HepG2 (cell line): ENCODE measurements around the gene NET1. TPM values are rescaled to one million over a fixed set of nuclear protein-coding genes. Genes with fewer than 3 reads are reported as not detected.

Experiments
- ESRRA ChIP-seq: sonication (generic); formaldehyde crosslinking; IDR thresholded peaks from 2 replicates; pipeline ENCODE4 v1.5.1; 2020; ENCODE audit warnings: mild to moderate bottlenecking, low read depth, missing genetic modification reagents
- GABPB1 ChIP-seq: IDR thresholded peaks from 2 replicates; pipeline ENCODE4 v1.6.1; 2016; ENCODE audit warnings: mild to moderate bottlenecking, missing genetic modification reagents, moderate library complexity, missing compliant biosample characterization
- HNF4A ChIP-seq: sonication (generic); formaldehyde crosslinking; IDR thresholded peaks from 2 replicates; pipeline ENCODE4 v1.4.0; 2020; ENCODE audit warnings: missing genetic modification reagents
- KAT7 ChIP-seq: IDR thresholded peaks from 2 replicates; pipeline ENCODE4 v1.6.1; 2018; ENCODE audit warnings: borderline replicate concordance, missing compliant biosample characterization
- KLF9 ChIP-seq: IDR thresholded peaks from 2 replicates; pipeline ENCODE4 v1.6.1; 2016; ENCODE audit warnings: low read depth
- MNT ChIP-seq: fragments of 450-650 bp; IDR thresholded peaks from 2 replicates; pipeline ENCODE4 v1.6.1; 2016
- NCOA5 ChIP-seq: sonication (generic); formaldehyde crosslinking; IDR thresholded peaks from 2 replicates; pipeline ENCODE4 v1.4.0; 2020; ENCODE audit warnings: missing genetic modification reagents
- NFYB ChIP-seq: sonication (generic); formaldehyde crosslinking; IDR thresholded peaks from 2 replicates; pipeline ENCODE4 v1.4.0; 2020; ENCODE audit warnings: missing genetic modification reagents
- NR2F6 ChIP-seq, 2 experiments: IDR thresholded peaks; 2 replicates each; pipeline ENCODE4 v1.6.1; 2016; ENCODE audit warnings: antibody characterized with exemption in 1 of 2, mild to moderate bottlenecking in 1 of 2
- SAFB2 ChIP-seq: sonication (generic); formaldehyde crosslinking; IDR thresholded peaks from 2 replicates; pipeline ENCODE4 v1.5.1; 2020; ENCODE audit warnings: missing genetic modification reagents, low read depth, mild to moderate bottlenecking, borderline replicate concordance
- SAP130 ChIP-seq: IDR thresholded peaks from 2 replicates; pipeline ENCODE4 v1.6.1; 2016; ENCODE audit warnings: low read depth
- ZFX ChIP-seq: sonication (generic); formaldehyde crosslinking; IDR thresholded peaks from 2 replicates; pipeline ENCODE4 v1.4.0; 2020; ENCODE audit warnings: mild to moderate bottlenecking, low read depth, missing genetic modification reagents, moderate library complexity
- ZNF10 ChIP-seq: sonication (generic); formaldehyde crosslinking; IDR thresholded peaks from 2 replicates; pipeline ENCODE4 v1.4.0; 2020; ENCODE audit warnings: mild to moderate bottlenecking, low read depth, missing genetic modification reagents, borderline replicate concordance
- ZNF30 ChIP-seq: sonication (generic); formaldehyde crosslinking; IDR thresholded peaks from 2 replicates; pipeline ENCODE4 v1.5.0; 2020; ENCODE audit warnings: mild to moderate bottlenecking, missing genetic modification reagents
- ZNF646 ChIP-seq: sonication (generic); formaldehyde crosslinking; IDR thresholded peaks from 2 replicates; pipeline ENCODE4 v1.9.0; 2021; ENCODE audit warnings: mild to moderate bottlenecking, missing genetic modification reagents
- ZNF713 ChIP-seq: sonication (generic); formaldehyde crosslinking; IDR thresholded peaks from 2 replicates; pipeline ENCODE4 v1.4.0; 2020; ENCODE audit warnings: mild to moderate bottlenecking, missing genetic modification reagents
- ZNF720 ChIP-seq: sonication (generic); formaldehyde crosslinking; IDR thresholded peaks from 2 replicates; pipeline ENCODE4 v1.4.0; 2020; ENCODE audit warnings: missing genetic modification reagents
- ZNF788 ChIP-seq: sonication (generic); formaldehyde crosslinking; IDR thresholded peaks from 2 replicates; pipeline ENCODE4 v1.5.0; 2020; ENCODE audit warnings: mild to moderate bottlenecking, missing genetic modification reagents, borderline replicate concordance
- ZNF83 ChIP-seq: sonication (generic); formaldehyde crosslinking; IDR thresholded peaks from 2 replicates; pipeline ENCODE4 v1.4.0; 2020; ENCODE audit warnings: missing genetic modification reagents, mild to moderate bottlenecking, borderline replicate concordance
- ZNF878 ChIP-seq: sonication (generic); formaldehyde crosslinking; IDR thresholded peaks from 2 replicates; pipeline ENCODE4 v1.8.1; 2023; ENCODE audit warnings: mild to moderate bottlenecking, missing genetic modification reagents, moderate library complexity
- ZSCAN21 ChIP-seq: sonication (generic); formaldehyde crosslinking; IDR thresholded peaks from 2 replicates; pipeline ENCODE4 v1.8.0; 2022; ENCODE audit warnings: mild to moderate bottlenecking, missing genetic modification reagents, moderate library complexity, borderline replicate concordance
- polyA plus RNA-seq, 8 experiments: library from polyadenylated mRNA; depleted of rRNA in 3 of 8; stranded (reverse) in 7 of 8; unstranded in 1 of 8; fragments of >200 nt; fragmentation: Illumina TruSeq in 4 of 8; extraction: Trizol in 4 of 8; gene quantifications; 2 replicates each; pipeline versions ENCODE4 v1.2.1 to v1.2.3, GENCODE V29; 2011 to 2016; ENCODE audit warnings: low read depth in 4 of 8, missing spikeins in 1 of 8, mixed read lengths in 1 of 8; ENCODE audit not compliant: insufficient read depth in 1 of 8
- total RNA-seq, 5 experiments: library from RNA; depleted of rRNA; stranded (reverse); fragments of >200 nt; fragmentation: Illumina TruSeq; extraction: Trizol; gene quantifications; 2 replicates each; pipeline ENCODE4 v1.2.3, GENCODE V29; 2016; ENCODE audit warnings: low read depth in 1 of 5

NET1 gene
- total and polyA plus RNA-seq, 2 of the 13 experiments (the other 11 are each of a cell fraction or from before 2014, with no cell fraction given): 48.1 to 65.8 TPM

GRCh38 chr10:5500910-5501309, 88.6 kb downstream of the NET1 start (continued):
- TF ChIP-seq ZFX: peak; percentile 26; the same call in 1 of the 2 replicates
- TF ChIP-seq ZNF720 (CRISPR knock-in tag): no peak
- TF ChIP-seq ZNF646 (CRISPR knock-in tag): no peak
- no peak for TF ChIP-seq NFYB (CRISPR knock-in tag)
- TF ChIP-seq ZNF30 (CRISPR knock-in tag): no peak
- TF ChIP-seq MNT: no peak
- TF ChIP-seq KAT7: no peak
- no peak for TF ChIP-seq ZNF10 (CRISPR knock-in tag)
- no peak for TF ChIP-seq ZNF83 (CRISPR knock-in tag)
- TF ChIP-seq GABPB1 (CRISPR knock-in tag): no peak
- no peak for TF ChIP-seq ZSCAN21 (CRISPR knock-in tag)
- no peak for TF ChIP-seq NR2F6 (IDR thresholded peaks at IDR 0.05)
- no peak for TF ChIP-seq NR2F6 (CRISPR knock-in tag; IDR thresholded peaks at IDR 0.05)
- TF ChIP-seq ZNF788 (CRISPR knock-in tag): 0 out of 2 replicates have a peak, but pooled peaks have one; percentile 20
- peak; percentile 41 for TF ChIP-seq HNF4A (CRISPR knock-in tag)
- no peak for TF ChIP-seq SAFB2 (CRISPR knock-in tag)
- TF ChIP-seq ZNF878: no peak
- no peak for TF ChIP-seq SAP130
- peak; percentile 27; the same call in 1 of the 2 replicates for TF ChIP-seq ESRRA
- TF ChIP-seq NCOA5 (CRISPR knock-in tag): no peak
- TF ChIP-seq ZNF713: no peak
- TF ChIP-seq KLF9 (CRISPR knock-in tag): no peak
